ENCODE data around the gene MEGF10.

Gene MEGF10

DNA sequence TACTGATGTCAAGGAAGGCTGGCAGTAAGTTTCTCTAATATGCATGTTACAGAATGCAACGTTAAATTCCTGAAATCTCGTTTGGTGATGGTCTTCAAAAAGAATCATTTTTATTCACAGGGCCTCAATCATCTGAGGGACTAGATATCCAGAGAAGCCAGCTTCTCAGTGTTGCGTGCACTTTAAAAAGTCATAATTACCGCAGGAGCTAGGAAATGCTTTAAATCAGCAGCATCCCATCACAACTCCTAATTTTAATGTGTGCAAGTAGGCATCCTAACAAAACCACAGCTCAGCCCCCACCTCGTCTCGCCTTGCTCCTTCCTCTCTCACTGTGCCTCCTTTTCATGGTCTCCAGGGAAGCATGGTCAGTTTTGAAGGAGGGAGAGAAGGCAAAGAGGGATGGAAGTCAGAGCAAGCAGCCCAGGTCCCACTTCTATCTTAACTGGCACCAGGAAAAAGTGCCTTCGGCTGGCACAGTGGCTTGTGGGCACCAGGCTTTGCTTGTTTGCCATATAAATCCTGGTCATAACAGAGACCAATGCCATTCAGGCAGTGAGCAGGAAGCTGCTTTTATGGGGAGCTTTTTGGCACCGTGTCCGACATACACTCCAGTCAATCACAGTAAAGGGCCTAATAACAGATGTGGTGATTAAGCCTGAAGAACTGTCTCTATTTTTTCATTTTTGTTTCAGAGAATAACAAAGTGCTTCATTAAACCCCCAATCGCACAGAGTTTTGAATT lies 21.4 kb downstream of the MEGF10 start:
- H3K9me3 ChIP-seq (ENCODE audit: control insufficient read depth, low read length) = no peaks in the 10 kb centered on the region
- no peak overlapping the region for H2AK5ac ChIP-seq (ENCODE audit: low read length, severe bottlenecking)
- no peak overlapping the region for H2BK120ac ChIP-seq (ENCODE audit: low read depth, low read length)
- no peak overlapping the region for H3K23ac ChIP-seq (ENCODE audit: low read length in 2 of 2)
- no peak for DNase-seq
- no peak overlapping the region for H2BK15ac ChIP-seq (ENCODE audit: low read depth, poor library complexity, severe bottlenecking)
- H3K4ac ChIP-seq (ENCODE audit: low read depth in 1 of 2, low read length in 2 of 2) = no peak overlapping the region
- no peak overlapping the region for H2AFZ ChIP-seq (ENCODE audit: low read depth, low read length)
- no peaks in the 10 kb centered on the region for H3K36me3 ChIP-seq (ENCODE audit: control insufficient read depth in 1 of 2, insufficient read depth in 2 of 2, low read depth in 1 of 2, low read length in 2 of 2)
- H3K9ac ChIP-seq (ENCODE audit: low read length) = no peak overlapping the region
- H3K27me3 ChIP-seq (ENCODE audit: control insufficient read depth in 1 of 2, insufficient read depth in 1 of 2, low read length in 2 of 2) = no peaks in the 10 kb centered on the region
- no peak overlapping the region for H3K27ac ChIP-seq (ENCODE audit: low read length, poor library complexity, severe bottlenecking)
- H3K4me1 ChIP-seq (ENCODE audit: control insufficient read depth, insufficient read depth, low read depth, low read length) = peaks cover 2% of the 10 kb centered on the region
- no peak overlapping the region for H3K4me2 ChIP-seq (ENCODE audit: low read length, poor library complexity, severe bottlenecking)
- H2BK5ac ChIP-seq (ENCODE audit: low read depth, low read length, poor library complexity, severe bottlenecking) = no peak overlapping the region
- 73% methylated on average over 5 of the region's 10 CpGs for WGBS
- H4K91ac ChIP-seq (ENCODE audit: low read length) = no peak overlapping the region
- H3K14ac ChIP-seq (ENCODE audit: low read length in 2 of 2) = no peak overlapping the region
- H3K79me1 ChIP-seq (replicated peaks; ENCODE audit: low read length, poor library complexity, severe bottlenecking) = no peaks in the 10 kb centered on the region
- no peak overlapping the region for H2BK12ac ChIP-seq (ENCODE audit: low read length in 2 of 2)
- no peak overlapping the region for H3K18ac ChIP-seq (ENCODE audit: low read depth in 1 of 2, low read length in 2 of 2)
- H4K8ac ChIP-seq (ENCODE audit: low read length) = no peak overlapping the region
- H3K4me3 ChIP-seq (ENCODE audit: insufficient read depth in 1 of 2, low read depth in 1 of 2, low read length in 2 of 2) = no peak overlapping the region

DNA sequence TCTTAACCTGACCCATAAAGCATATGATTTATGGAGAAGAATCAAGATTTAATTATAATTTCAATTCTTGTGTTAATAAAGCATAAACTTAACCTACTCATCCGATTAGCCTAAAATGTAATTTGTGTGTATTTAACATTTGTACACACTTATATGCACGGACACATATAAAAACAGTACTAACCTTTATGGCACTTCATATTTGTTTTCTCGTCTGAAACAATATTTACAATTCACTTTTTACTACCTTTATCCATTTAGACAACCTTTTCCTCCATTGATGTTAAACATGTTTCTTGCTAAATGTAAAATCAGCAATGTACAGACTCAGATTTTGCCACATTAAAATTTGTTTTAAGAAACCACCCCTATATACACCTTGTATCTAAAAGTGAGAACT lies 22.8 kb downstream of the MEGF10 start:
- H2AFZ ChIP-seq (ENCODE audit: low read depth, low read length) = no peak overlapping the region
- H2BK5ac ChIP-seq (ENCODE audit: low read depth, low read length, poor library complexity, severe bottlenecking) = no peak overlapping the region
- no peak overlapping the region for H2BK12ac ChIP-seq (ENCODE audit: low read length in 2 of 2)
- H3K9me3 ChIP-seq (ENCODE audit: control insufficient read depth, low read length) = no peaks in the 10 kb centered on the region
- no peaks in the 10 kb centered on the region for H3K79me1 ChIP-seq (replicated peaks; ENCODE audit: low read length, poor library complexity, severe bottlenecking)
- H2BK120ac ChIP-seq (ENCODE audit: low read depth, low read length) = no peak overlapping the region
- no peak for DNase-seq
- no peak overlapping the region for H3K14ac ChIP-seq (ENCODE audit: low read length in 2 of 2)
- no peak overlapping the region for H3K23ac ChIP-seq (ENCODE audit: low read length in 2 of 2)
- no peak overlapping the region for H4K91ac ChIP-seq (ENCODE audit: low read length)
- H3K27ac ChIP-seq (ENCODE audit: low read length, poor library complexity, severe bottlenecking) = no peak overlapping the region
- no peak overlapping the region for H4K8ac ChIP-seq (ENCODE audit: low read length)
- no peak overlapping the region for H3K4me2 ChIP-seq (ENCODE audit: low read length, poor library complexity, severe bottlenecking)
- no peaks in the 10 kb centered on the region for H3K36me3 ChIP-seq (ENCODE audit: control insufficient read depth in 1 of 2, insufficient read depth in 2 of 2, low read depth in 1 of 2, low read length in 2 of 2)
- WGBS = 98% methylated on average over 3 of the region's 3 CpGs
- no peak overlapping the region for H2AK5ac ChIP-seq (ENCODE audit: low read length, severe bottlenecking)
- H3K18ac ChIP-seq (ENCODE audit: low read depth in 1 of 2, low read length in 2 of 2) = no peak overlapping the region
- H3K4ac ChIP-seq (ENCODE audit: low read depth in 1 of 2, low read length in 2 of 2) = no peak overlapping the region
- H2BK15ac ChIP-seq (ENCODE audit: low read depth, poor library complexity, severe bottlenecking) = no peak overlapping the region
- no peak overlapping the region for H3K4me3 ChIP-seq (ENCODE audit: insufficient read depth in 1 of 2, low read depth in 1 of 2, low read length in 2 of 2)
- H3K27me3 ChIP-seq (ENCODE audit: control insufficient read depth in 1 of 2, insufficient read depth in 1 of 2, low read length in 2 of 2) = no peaks in the 10 kb centered on the region
- no peaks in the 10 kb centered on the region for H3K4me1 ChIP-seq (ENCODE audit: control insufficient read depth, insufficient read depth, low read depth, low read length)
- H3K9ac ChIP-seq (ENCODE audit: low read length) = no peak overlapping the region

DNA sequence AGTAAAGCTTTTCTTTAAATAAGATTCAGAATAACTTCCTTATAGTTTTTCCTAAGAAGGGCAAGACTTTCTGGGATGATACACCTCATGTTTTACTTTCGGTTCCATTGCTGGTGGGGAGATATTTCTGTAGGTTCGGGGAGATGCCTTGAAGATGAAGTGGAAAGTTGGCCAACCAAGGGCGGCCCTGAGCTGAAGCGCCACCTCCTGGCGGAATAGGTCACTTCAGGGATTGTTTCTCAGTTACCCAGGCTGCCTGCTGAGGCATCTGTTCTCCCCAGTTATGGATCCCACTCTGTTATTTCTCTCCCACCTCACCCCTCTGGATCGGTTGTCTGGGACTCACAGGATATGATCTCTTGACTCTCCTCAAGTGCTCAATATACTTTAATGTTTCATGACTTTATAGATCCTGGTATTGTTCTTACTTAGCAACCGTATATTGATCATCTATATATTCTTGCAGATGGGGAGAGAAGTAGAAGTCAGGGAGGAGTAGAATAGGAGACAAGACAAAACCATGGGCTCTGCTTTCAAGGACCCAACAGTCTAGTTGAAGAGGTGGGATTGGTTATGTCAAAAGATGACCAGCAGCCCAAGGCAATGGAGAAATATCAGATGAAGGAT lies 23.4 kb downstream of the MEGF10 start:
- Histone ChIP-seq H3K4me2 (ENCODE audit: low read length, poor library complexity, severe bottlenecking) (no peak overlapping the region), H3K9me3 (ENCODE audit: control insufficient read depth, low read length) (no peaks in the 10 kb centered on the region), H3K14ac (ENCODE audit: low read length in 2 of 2) (no peak overlapping the region), H3K27me3 (ENCODE audit: control insufficient read depth in 1 of 2, insufficient read depth in 1 of 2, low read length in 2 of 2) (no peaks in the 10 kb centered on the region), H2AK5ac (ENCODE audit: low read length, severe bottlenecking) (no peak overlapping the region), H3K79me1 (replicated peaks; ENCODE audit: low read length, poor library complexity, severe bottlenecking) (no peaks in the 10 kb centered on the region), H3K4me3 (ENCODE audit: insufficient read depth in 1 of 2, low read depth in 1 of 2, low read length in 2 of 2) (no peak overlapping the region), H3K9ac (ENCODE audit: low read length) (no peak overlapping the region), H2AFZ (ENCODE audit: low read depth, low read length) (no peak overlapping the region), H3K23ac (ENCODE audit: low read length in 2 of 2) (no peak overlapping the region), H2BK12ac (ENCODE audit: low read length in 2 of 2) (no peak overlapping the region), H2BK15ac (ENCODE audit: low read depth, poor library complexity, severe bottlenecking) (no peak overlapping the region), H3K36me3 (ENCODE audit: control insufficient read depth in 1 of 2, insufficient read depth in 2 of 2, low read depth in 1 of 2, low read length in 2 of 2) (no peaks in the 10 kb centered on the region), H3K18ac (ENCODE audit: low read depth in 1 of 2, low read length in 2 of 2) (no peak overlapping the region), H2BK5ac (ENCODE audit: low read depth, low read length, poor library complexity, severe bottlenecking) (no peak overlapping the region), H3K4me1 (ENCODE audit: control insufficient read depth, insufficient read depth, low read depth, low read length) (no peaks in the 10 kb centered on the region), H4K8ac (ENCODE audit: low read length) (no peak overlapping the region), H2BK120ac (ENCODE audit: low read depth, low read length) (no peak overlapping the region), H3K27ac (ENCODE audit: low read length, poor library complexity, severe bottlenecking) (no peak overlapping the region), H3K4ac (ENCODE audit: low read depth in 1 of 2, low read length in 2 of 2) (no peak overlapping the region), H4K91ac (ENCODE audit: low read length) (no peak overlapping the region)
- WGBS = 31% methylated on average over 6 of the region's 7 CpGs
- DNase-seq = peak; percentile 61

DNA sequence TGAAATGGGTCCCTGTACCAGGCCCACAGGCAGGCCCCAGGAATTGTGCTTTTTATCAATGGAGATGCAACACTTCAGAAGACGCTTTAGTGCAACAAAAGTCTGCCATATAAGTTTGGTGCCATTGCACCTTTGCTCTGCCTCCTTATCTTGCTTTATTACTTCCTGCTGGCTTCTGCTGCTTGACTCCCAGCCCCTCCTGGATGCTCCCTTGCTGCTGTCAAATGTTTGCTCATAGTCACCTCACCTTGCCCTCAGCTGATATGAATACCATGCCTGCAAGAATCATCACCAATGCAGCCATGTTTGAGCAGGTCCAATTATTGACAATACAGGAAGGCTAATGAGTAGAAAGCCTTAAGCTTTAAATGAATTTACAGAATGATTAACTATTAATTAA lies 25.4 kb downstream of the MEGF10 start:
- H3K36me3 ChIP-seq (ENCODE audit: control insufficient read depth in 1 of 2, insufficient read depth in 2 of 2, low read depth in 1 of 2, low read length in 2 of 2) = no peaks in the 10 kb centered on the region
- no peaks in the 10 kb centered on the region for H3K79me1 ChIP-seq (replicated peaks; ENCODE audit: low read length, poor library complexity, severe bottlenecking)
- no peaks in the 10 kb centered on the region for H3K27me3 ChIP-seq (ENCODE audit: control insufficient read depth in 1 of 2, insufficient read depth in 1 of 2, low read length in 2 of 2)
- H3K14ac ChIP-seq (ENCODE audit: low read length in 2 of 2) = no peak overlapping the region
- H3K4me3 ChIP-seq (ENCODE audit: insufficient read depth in 1 of 2, low read depth in 1 of 2, low read length in 2 of 2) = no peak overlapping the region
- no peak overlapping the region for H3K27ac ChIP-seq (ENCODE audit: low read length, poor library complexity, severe bottlenecking)
- H4K91ac ChIP-seq (ENCODE audit: low read length) = no peak overlapping the region
- H2BK5ac ChIP-seq (ENCODE audit: low read depth, low read length, poor library complexity, severe bottlenecking) = no peak overlapping the region
- no peak overlapping the region for H3K4me2 ChIP-seq (ENCODE audit: low read length, poor library complexity, severe bottlenecking)
- no peak for DNase-seq
- no peak overlapping the region for H2AFZ ChIP-seq (ENCODE audit: low read depth, low read length)
- H3K4me1 ChIP-seq (ENCODE audit: control insufficient read depth, insufficient read depth, low read depth, low read length) = peaks cover 1% of the 10 kb centered on the region
- no peak overlapping the region for H3K9ac ChIP-seq (ENCODE audit: low read length)
- no peak overlapping the region for H3K18ac ChIP-seq (ENCODE audit: low read depth in 1 of 2, low read length in 2 of 2)
- H3K4ac ChIP-seq (ENCODE audit: low read depth in 1 of 2, low read length in 2 of 2) = no peak overlapping the region
- H2BK15ac ChIP-seq (ENCODE audit: low read depth, poor library complexity, severe bottlenecking) = no peak overlapping the region
- no peaks in the 10 kb centered on the region for H3K9me3 ChIP-seq (ENCODE audit: control insufficient read depth, low read length)
- 68% methylated on average over 1 of the region's 1 CpG for WGBS
- no peak overlapping the region for H2BK12ac ChIP-seq (ENCODE audit: low read length in 2 of 2)
- H2AK5ac ChIP-seq (ENCODE audit: low read length, severe bottlenecking) = no peak overlapping the region
- no peak overlapping the region for H3K23ac ChIP-seq (ENCODE audit: low read length in 2 of 2)
- no peak overlapping the region for H4K8ac ChIP-seq (ENCODE audit: low read length)
- H2BK120ac ChIP-seq (ENCODE audit: low read depth, low read length) = no peak overlapping the region
